GM12892 (cell line): Measurements from ENCODE around the gene RAB37.

Experiments used
- POLR2A ChIP-seq: IDR thresholded peaks from 2 replicates; pipeline ENCODE4 v1.6.1; 2011; ENCODE audit warnings: low read depth, low read length, control low read depth
- POLR2AphosphoS5 ChIP-seq: IDR thresholded peaks from 2 replicates; pipeline ENCODE4 v1.6.1; 2011; ENCODE audit warnings: low read depth, low read length, control low read depth

DNA sequence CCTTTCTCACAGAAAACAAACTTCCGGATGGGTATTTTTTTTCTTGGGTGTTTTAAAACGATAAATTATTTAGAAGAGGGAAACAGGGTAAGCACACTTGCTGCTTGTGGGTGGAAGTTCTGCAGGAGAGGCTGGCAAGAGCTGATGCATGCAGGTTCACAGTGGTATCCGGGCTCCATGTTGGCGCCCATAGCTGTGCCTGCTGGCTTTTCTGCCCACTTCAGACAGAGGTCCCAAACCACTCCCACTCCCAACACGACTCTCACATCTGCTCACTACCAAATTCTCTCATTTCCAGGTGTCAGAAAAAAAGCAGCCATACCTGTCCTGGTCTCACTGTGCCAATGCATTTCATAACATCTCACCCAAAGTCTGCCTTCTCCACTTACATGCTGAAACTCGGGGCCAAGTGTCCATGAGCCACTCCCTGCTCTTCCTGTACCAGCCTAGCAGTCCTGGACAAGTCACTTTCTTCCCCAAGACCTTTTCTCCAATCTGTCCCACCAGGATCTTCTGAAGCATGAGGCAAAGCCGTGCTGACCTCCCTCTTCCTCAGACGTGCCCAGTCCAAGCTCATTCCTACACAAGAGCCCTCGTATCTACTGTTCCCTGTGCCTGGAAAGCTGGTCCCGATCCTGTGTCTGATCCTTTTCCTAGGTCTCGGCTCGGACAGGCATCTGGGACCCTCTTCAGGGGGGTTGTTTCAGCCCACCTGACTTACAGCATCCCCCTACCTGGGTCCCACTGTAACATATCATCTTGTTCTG is 25.8 kb upstream of the RAB37 start:
- TF ChIP-seq POLR2A = no peak
- TF ChIP-seq POLR2AphosphoS5 = no peak
